ENCODE measurements around the gene LRRC61.
A peak's percentile ranks its signal among the peaks of the same experiment; 100 is the strongest.

Gene LRRC61

DNA sequence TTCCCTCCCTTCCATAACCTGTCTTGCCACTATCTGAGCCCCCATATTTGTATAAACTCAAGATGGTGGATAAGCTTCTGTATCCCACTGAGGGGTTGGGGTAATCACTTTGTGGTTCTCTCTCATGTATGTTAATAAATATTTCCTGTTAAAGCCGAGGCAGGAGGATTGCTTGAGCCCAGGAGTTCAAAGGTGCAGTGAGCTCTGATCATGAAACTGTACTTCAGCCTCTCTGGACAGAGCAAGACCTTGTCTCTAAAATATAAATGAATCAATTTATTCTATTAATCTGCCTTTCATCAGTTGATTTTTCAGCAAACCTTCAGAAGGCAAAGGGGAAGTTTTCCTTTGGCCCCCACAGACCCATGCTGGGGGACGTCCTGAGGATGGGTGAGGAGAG is 20.1 kb downstream of the LRRC61 start:
- no peak for TF ChIP-seq CTCF (conservative IDR thresholded peaks at IDR 0.05)
- H3K27ac ChIP-seq = no peak overlapping the region

GRCh38 chr7:150344299-150344698 is 21.1 kb downstream of the LRRC61 start:
- no peak overlapping the region for H3K27ac ChIP-seq
- no peak for TF ChIP-seq CTCF (conservative IDR thresholded peaks at IDR 0.05)

GRCh38 chr7:150345012-150345411 is 21.9 kb downstream of the LRRC61 start:
- H3K27ac ChIP-seq = no peak overlapping the region
- no peak for TF ChIP-seq CTCF (conservative IDR thresholded peaks at IDR 0.05)

DNA sequence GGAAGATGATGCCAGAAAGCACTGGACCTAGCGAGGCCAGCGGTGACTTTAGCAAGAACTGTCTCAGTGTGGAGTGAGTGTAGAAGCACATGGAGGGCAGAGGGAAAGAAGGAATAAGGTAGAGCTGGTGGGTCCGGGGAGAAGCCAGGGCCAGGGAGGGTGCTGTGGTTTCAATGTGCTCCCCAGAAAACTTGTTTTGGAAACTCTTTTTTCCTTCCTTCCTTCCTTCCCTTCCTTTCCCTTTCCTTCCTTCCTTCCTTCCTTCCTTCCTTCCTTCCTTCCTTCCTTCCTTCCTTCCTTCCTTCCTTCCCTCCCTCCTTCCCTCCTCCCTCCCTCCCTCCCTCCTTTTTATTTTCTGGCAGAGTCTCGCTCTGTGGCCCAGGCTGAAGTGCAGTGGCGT is 23.8 kb downstream of the LRRC61 start:
- no peak for TF ChIP-seq CTCF (conservative IDR thresholded peaks at IDR 0.05)
- no peak overlapping the region for H3K27ac ChIP-seq

DNA sequence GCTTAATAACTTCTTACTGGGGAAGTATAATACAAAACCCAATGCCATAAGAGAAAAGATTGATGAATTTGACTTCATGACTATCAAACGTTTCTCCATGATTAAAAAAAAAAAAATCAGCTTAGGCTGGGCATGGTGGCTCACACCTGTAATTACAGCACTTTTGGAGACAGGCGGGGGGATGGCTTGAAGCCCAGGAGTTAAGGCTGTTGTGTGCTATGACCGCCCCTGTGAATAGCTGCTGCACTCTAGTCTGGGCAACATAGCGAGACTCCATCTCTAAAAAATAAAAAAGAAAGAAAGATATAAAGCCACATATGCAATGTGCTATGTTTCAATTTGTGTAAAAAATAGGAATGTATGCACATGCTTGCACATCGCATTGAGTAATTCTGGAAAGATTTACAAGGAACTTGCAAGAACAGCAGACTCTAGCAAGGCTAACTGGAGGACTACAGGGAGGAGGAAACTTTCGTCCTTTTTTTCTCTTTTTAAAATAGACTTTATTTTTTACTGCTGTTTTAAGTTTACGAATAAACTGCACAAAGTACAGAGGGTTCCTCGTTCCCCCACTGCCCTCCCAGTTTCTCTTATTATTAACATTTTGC is 28.5 kb downstream of the LRRC61 start:
- TF ChIP-seq CTCF (conservative IDR thresholded peaks at IDR 0.05) = no peak
- no peak overlapping the region for H3K27ac ChIP-seq

- TF ChIP-seq CTCF (conservative IDR thresholded peaks at IDR 0.05) = no peak
- peak overlapping the region; percentile 71 for H3K27ac ChIP-seq
Observed at GRCh38 chr7:150355666-150356059, 32.5 kb downstream of the LRRC61 start.

DNA sequence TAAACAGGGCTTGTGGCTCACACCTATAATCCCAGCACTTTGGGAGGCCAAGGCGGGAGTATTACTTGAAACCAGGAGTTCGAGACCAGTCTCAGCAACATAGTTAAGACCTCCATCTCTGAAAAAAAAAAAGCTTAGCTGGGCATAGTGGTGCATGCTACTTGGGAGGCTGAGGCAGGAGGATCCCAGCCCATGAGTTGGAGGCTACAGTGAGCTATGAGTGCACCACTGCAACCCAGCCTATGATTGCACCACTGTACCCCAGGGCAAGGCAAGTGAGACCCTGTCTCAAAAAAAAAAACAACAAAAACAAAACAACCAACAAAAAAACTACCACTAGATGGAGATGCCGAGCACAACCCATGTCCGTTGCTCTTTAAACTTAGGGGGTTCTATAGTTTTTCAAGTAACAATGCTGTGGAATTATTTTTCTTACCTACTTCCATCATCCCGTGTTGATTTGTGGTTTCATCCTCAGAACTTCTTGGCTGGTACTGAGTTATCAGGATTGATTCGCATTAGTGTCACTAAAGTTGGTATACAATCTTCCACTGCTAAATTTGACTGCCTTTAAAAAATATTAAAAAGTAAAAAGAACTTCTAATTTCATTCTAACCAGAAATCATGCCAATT is 33.2 kb downstream of the LRRC61 start:
- peak; percentile 87 for TF ChIP-seq CTCF (conservative IDR thresholded peaks at IDR 0.05)
- peak overlapping the region; percentile 71 for H3K27ac ChIP-seq

Data from VCaP (cell line).